ENCODE measurements around the gene SOX8. TPM values are rescaled to one million over a fixed set of nuclear protein-coding genes. Genes with fewer than 3 reads are reported as not detected.

The SOX8 gene
- total RNA-seq, 1 experiment from 2014 or later = not detected

- Histone ChIP-seq H3K4me3 (no peak overlapping the region), H3K9me3 (ENCODE audit: insufficient read depth, low read depth) (no peaks in the 10 kb centered on the region), H3K36me3 (ENCODE audit: low read depth) (no peaks in the 10 kb centered on the region), H3F3A (ENCODE audit: insufficient read depth, low read depth) (no peaks in the 10 kb centered on the region), H3K4me2 (no peak overlapping the region), H3K79me2 (ENCODE audit: low read depth) (no peaks in the 10 kb centered on the region), H4K20me1 (ENCODE audit: insufficient read depth) (no peaks in the 10 kb centered on the region), H3K27me3 (ENCODE audit: insufficient read depth, low read depth) (peaks cover 59% of the 10 kb centered on the region), H3K4me1 (replicated peaks; ENCODE audit: insufficient read depth) (no peaks in the 10 kb centered on the region), H3K9me2 (ENCODE audit: insufficient read depth) (no peaks in the 10 kb centered on the region), H2AFZ (no peak overlapping the region), H3K27ac (no peak overlapping the region)
- no peak for DNase-seq
- CTCF ChIA-PET = no interaction called here
- POLR2A ChIA-PET (ENCODE audit: unreplicated experiment) = no interaction called here
- no TSS peak for BruUV-seq (replicated peaks)
- intact Hi-C loops (cut with micrococcal nuclease; ENCODE audit: unreplicated experiment) = no loop called here
- TF ChIP-seq, protein P1, sequence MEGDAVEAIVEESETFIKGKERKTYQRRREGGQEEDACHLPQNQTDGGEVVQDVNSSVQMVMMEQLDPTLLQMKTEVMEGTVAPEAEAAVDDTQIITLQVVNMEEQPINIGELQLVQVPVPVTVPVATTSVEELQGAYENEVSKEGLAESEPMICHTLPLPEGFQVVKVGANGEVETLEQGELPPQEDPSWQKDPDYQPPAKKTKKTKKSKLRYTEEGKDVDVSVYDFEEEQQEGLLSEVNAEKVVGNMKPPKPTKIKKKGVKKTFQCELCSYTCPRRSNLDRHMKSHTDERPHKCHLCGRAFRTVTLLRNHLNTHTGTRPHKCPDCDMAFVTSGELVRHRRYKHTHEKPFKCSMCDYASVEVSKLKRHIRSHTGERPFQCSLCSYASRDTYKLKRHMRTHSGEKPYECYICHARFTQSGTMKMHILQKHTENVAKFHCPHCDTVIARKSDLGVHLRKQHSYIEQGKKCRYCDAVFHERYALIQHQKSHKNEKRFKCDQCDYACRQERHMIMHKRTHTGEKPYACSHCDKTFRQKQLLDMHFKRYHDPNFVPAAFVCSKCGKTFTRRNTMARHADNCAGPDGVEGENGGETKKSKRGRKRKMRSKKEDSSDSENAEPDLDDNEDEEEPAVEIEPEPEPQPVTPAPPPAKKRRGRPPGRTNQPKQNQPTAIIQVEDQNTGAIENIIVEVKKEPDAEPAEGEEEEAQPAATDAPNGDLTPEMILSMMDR (conservative IDR thresholded peaks at IDR 0.05) = no peak
- no peak for TF ChIP-seq EZH2 (IDR thresholded peaks at IDR 0.05; ENCODE audit: low read depth)
Measured at GRCh38 chr16:1036166-1036565, 54.6 kb downstream of the SOX8 start.

Other genes starting within 250 kb of the SOX8 start
- 44.2 and 45.8 TPM in 2 replicates for gene CIAO3, start 240.8 kb upstream of the SOX8 start, total RNA-seq (2021)
- gene MSLN, start 221.0 kb upstream of the SOX8 start, total RNA-seq (2021) = 59.9 and 86.4 TPM in 2 replicates
- gene RPUSD1, start 193.4 kb upstream of the SOX8 start, total RNA-seq (2021) = 53.3 and 56.7 TPM in 2 replicates
- gene CHTF18, start 193.2 kb upstream of the SOX8 start, total RNA-seq (2021) = 67.7 and 77.8 TPM in 2 replicates
- not detected in 2 replicates for gene GNG13, start 181.0 kb upstream of the SOX8 start, total RNA-seq (2021)
- gene LMF1, start 10.8 kb upstream of the SOX8 start, total RNA-seq (2021) = 31.3 and 35.6 TPM in 2 replicates
- not detected in 2 replicates for gene SSTR5, start 91.0 kb downstream of the SOX8 start, total RNA-seq (2021)
- gene C1QTNF8, start 114.5 kb downstream of the SOX8 start, total RNA-seq (2021) = not detected in 2 replicates
- 0.08 TPM in 1 of 2 replicates, not detected in the other for gene CACNA1H, start 171.3 kb downstream of the SOX8 start, total RNA-seq (2021)
- gene TPSG1, start 243.5 kb downstream of the SOX8 start, total RNA-seq (2021) = not detected in 2 replicates
- gene TPSB2, start 248.4 kb downstream of the SOX8 start, total RNA-seq (2021) = not detected in 2 replicates

Measured in PC-9 (cell line).